GM21515 (cell line): ENCODE data around the gene NTN5.
"Not testable (repeated sequence)": the region's sequence is repeated elsewhere in the genome, so short reads cannot be mapped to it uniquely, and the experiment has no call there.

Source experiments
- ATAC-seq: cut with Tn5 transposase; IDR thresholded peaks from one replicate; pipeline ENCODE4 v1.9.1; 2021; ENCODE audit not compliant: unreplicated experiment

Gene NTN5

GRCh38 chr19:48698046-48698445 is 25.2 kb upstream of the NTN5 start:
- ATAC-seq: no peak

- no peak for ATAC-seq
Measured at GRCh38 chr19:48696353-48697010, 23.7 kb upstream of the NTN5 start.

DNA sequence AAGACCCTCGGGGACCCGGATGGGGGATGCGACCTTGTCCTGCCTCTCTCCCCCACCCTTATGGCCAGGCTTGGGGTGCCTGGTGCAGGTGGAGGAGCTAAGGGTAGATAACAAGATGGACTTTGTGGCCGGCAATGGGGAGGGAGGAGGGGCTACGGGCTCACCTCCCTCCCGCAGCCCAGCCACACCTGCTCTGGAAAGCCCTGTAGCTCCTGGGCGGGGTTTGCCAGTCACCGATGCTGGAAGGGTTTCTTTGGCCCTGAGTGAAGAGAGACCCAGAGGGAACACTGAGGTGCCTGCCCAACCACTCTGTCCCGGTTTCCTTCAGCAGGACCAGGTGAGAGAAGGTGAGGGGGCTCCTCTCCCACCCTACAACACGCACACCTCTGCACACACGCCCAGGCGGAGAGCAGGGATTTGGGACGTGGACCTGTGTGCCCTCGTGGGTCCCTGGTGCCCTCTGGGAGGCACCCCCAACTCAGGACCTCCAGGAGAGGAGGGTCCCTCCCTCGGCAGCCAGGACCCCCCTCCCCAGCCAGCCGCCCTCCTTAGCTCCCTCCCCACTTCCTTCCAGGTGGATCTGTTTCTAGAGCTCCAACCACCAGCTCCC is 23.0 kb upstream of the NTN5 start, which contains the start of gene FUT2:
Gene FUT2 (plus strand): TSS at position 229 of the 610 bp plus-strand sequence. CDS start 6,986 bp downstream, outside the sequence.
- ATAC-seq: no peak

- not testable (repeated sequence) for ATAC-seq
Measured at GRCh38 chr19:48693629-48694028, 20.8 kb upstream of the NTN5 start.

DNA sequence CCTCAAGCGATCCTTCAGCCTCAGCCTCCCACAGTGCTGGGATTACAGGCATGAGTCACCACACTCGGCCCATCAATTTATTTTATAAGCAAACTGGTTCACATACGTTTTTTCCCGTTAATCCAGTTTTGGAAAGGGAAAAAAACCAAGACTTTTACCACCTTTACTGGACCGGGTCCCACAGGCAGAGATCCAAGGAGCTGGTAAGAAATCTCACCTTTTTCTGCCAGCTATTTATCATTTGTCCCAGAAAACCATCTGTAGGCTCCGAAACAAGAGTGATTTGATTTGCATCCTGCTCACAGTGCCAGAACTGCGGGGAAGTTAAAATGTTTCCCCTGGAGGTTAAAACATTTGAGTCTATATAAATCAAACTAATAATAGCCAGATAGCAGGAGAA is 16.6 kb upstream of the NTN5 start:
- ATAC-seq: no peak

DNA sequence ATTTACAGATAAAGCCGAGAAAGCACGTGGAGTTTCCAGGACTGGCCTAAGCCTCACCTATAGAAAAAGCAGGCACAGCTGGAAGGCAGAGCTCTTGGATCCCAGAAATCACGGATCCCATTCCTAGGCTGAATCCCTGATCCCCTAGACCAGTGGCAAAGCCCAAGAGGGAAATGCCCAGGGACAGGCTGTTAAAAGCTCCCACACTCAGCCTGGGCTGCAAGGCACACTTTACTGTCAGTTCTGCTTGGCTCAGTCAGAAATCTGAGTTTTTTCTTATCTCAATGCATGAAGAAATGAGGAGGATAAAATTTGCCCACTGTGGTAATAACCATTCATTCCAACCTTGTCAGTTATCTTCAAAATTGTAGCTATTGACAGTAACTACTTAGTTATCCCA is 15.0 kb upstream of the NTN5 start:
- no peak for ATAC-seq

- not testable (repeated sequence) for ATAC-seq
Measured at GRCh38 chr19:48686637-48687036, 13.8 kb upstream of the NTN5 start.

GRCh38 chr19:48686088-48686487 is 13.3 kb upstream of the NTN5 start:
- ATAC-seq: no peak

DNA sequence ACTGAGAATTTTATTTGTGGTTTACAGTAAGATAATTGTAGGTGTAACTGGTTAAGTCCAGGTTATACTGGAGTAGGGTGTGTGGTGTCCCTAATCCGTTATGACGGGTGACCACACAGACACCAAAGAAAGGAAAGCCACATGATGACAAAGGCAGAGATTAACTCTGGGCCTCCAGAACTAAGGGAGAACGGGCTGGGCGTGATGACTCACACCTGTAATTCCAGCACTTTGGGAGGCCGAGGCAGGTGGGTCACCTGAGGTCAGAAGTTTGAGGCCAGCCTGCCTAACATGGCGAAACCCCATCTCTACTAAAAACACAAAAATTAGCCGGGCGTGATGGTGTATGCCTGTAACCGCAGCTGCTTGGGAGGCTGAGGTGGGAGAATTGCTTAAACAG is 12.8 kb upstream of the NTN5 start:
- ATAC-seq: no peak

DNA sequence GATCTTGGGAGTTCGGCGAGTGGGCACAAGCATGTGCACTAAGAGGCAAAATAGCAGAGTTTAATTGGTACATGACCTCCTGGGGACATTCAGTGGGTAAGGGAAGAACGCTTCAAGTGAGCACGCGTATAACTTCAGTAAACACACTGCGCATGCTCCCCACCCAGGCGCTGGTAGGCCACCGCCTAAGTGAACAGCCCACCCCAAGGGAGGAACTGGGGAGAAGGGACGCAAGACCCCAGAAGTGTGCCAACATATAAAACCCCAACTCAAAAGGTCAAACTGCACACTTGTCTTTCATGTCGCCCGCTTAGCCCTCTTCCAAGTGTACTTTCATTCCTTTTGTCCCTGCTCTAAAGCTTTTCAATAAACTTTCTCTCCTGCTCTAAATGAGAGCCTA is 10.5 kb upstream of the NTN5 start:
- no peak for ATAC-seq

- ATAC-seq: no peak
Measured at GRCh38 chr19:48681127-48681470, 8.3 kb upstream of the NTN5 start.

DNA sequence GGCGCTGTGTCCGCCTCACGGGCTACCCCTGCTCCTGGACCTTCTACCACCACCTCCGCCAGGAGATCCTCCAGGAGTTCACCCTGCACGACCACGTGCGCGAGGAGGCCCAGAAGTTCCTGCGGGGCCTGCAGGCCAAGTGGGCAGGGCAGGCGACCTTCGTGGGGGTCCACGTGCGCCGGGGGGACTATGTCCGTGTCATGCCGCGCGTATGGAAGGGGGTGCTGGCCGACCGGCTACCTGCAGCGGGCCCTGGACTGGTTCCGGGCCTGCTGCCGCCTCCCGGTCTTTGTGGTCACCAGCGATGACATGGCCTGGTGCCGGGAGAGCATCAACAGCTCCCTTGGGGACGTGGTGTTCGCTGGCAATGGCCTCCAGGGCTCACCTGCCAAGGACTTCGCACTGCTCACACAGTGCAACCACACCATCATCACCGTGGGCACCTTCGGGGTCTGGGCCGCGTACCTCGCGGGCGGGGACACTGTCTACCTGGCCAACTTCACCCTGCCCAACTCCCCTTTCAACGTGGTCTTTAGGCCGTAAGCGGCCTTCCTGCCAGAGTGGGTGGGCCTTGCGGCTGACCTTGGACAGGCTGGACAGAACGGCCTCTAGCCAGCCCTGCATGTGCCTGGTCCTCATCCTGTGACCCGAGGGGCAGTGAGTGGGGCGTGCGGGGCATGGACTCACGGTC is 7.8 kb upstream of the NTN5 start:
- no peak for ATAC-seq

- ATAC-seq: not testable (repeated sequence)
Measured at GRCh38 chr19:48680006-48680405, 7.2 kb upstream of the NTN5 start.

DNA sequence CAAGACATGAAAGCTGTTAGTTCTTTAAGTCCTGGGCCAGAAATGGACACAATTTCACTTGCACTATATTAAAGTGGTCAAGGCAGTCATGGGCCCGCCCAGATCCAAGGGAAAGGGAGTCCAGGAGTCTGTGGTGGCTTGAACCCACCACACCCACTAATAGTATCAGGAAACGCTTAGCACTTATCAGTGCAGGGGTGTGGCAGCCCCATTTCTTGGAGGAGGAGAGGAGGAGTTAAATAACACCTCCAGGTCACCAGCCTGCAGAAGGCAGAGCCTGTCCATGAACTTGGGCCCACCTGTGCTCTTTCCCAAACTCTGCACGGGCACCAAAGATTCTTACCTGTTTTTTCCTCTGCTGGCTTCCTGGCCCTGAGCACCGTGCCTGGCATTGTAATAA is 5.4 kb upstream of the NTN5 start:
- ATAC-seq: no peak

DNA sequence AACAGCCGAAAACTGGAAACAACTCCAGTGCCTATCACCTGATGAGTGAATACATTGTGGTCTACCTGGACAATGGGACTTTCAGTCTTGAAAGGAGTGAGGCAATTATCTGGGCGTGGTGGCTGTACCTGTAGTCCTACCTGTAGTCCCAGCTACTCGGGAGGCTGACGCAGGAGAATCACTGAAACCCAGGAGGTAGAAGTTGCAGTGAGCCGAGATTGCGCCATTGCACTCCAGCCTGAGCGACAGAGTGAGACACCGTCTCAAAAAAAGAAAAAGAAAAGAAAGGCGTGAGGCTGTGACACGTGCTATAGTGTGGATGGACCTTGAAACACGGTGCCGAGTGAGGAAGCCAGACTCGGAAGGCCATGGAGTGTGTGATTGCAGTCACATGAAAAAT is 4.1 kb upstream of the NTN5 start:
- no peak for ATAC-seq

- no peak for ATAC-seq
Measured at GRCh38 chr19:48676487-48676886, 3.7 kb upstream of the NTN5 start.

- no peak for ATAC-seq
Measured at GRCh38 chr19:48674921-48675824, 2.4 kb upstream of the NTN5 start.

DNA sequence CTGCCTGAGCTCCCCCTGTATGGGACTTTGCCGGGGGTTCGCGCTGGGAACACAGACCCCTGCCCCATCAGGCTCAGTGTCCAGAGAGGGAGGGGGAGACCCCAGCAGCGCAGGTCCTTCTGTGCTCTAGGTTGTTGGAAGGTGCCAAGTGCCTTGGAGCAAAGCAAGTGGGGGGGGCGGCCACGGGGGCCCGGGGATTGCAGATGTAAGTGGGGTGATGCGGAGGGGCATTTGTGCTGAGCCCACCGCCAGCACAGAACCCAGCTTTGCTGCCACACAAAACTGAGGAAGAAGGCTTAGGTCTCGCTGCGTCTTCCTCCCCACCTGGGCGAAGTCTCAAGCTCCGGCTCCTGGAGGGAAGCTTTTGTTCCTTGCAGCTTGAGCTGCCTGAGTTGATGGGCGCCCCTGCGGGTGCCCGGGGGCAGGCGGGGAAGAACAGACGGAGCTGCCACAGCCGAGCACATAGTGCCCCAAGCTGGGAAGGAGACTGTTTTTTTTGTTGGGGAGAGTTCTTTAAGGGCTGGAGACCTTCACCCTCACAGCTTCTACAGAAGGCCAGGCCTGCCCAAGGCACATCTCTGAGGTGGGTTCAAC is 1.5 kb upstream of the NTN5 start:
- no peak for ATAC-seq

DNA sequence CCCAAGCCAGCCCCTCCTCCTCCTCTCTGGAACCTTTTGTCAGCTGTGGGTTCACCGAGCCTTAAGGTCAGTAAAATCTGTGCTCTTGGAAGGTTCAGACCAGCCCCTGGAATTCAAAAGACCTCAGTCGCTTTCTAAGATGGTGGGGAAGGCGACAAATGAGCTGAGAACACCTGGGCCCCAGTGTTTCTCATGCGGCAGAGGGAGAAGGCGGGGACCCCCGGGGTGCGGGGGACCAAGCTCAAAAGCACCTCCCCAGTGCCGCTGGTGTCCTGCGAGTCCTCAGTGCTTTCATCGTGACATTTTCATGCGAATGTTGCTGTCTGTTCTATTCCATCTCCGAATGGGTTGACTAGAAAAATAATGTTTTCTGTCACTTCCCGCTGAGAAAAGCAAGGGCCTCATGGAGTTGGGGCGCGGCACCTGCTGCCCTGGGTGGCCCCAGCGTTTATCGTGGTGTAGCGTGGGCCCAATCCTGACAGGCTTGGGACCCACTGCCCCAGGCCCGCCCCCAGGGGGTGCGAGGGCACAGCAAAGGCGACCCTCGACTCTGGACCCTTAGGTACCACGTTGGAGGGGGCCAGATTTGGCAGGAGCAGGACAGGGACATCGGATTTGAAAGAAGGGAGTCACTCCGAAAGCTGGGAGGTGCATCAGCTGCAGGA is 751 bp upstream of the NTN5 start:
- ATAC-seq: no peak

- no peak for ATAC-seq
Measured at GRCh38 chr19:48671446-48671995, 1.3 kb downstream of the NTN5 start.
